Skeletal muscle tissue (tissue), 4 donors: Measurements from ENCODE around the gene IL22RA2. TPM values are rescaled to one million over a fixed set of nuclear protein-coding genes. Genes with fewer than 3 reads are reported as not detected.
"Not testable (repeated sequence)": the region's sequence is repeated elsewhere in the genome, so short reads cannot be mapped to it uniquely, and the experiment has no call there.

Experiments
- H3K27ac ChIP-seq: one replicate; pipeline ENCODE4 v1.7.0; 2013; ENCODE audit warnings: mild to moderate bottlenecking, low read depth, low read length, inconsistent platforms
- H3K27me3 ChIP-seq, 3 donors: one replicate each; pipeline ENCODE4 v1.7.0; 2013; ENCODE audit warnings: low read length in 3 of 3; ENCODE audit not compliant: control insufficient read depth in 3 of 3, insufficient read depth in 3 of 3
- H3K36me3 ChIP-seq, 3 donors: one replicate each; pipeline ENCODE4 v1.7.0; 2013; ENCODE audit warnings: low read length in 3 of 3; ENCODE audit not compliant: control insufficient read depth in 3 of 3, insufficient read depth in 3 of 3
- H3K4me1 ChIP-seq, 3 donors: one replicate each; pipeline ENCODE4 v1.7.0; 2013; ENCODE audit warnings: low read length in 3 of 3, mild to moderate bottlenecking in 3 of 3; ENCODE audit not compliant: control insufficient read depth in 3 of 3, insufficient read depth in 3 of 3
- H3K4me3 ChIP-seq, 3 donors: one replicate each; pipeline ENCODE4 v1.7.0; 2013; ENCODE audit warnings: low read length in 3 of 3
- H3K9ac ChIP-seq, 3 donors: one replicate each; pipeline ENCODE4 v1.7.0; 2013; ENCODE audit warnings: low read length in 3 of 3, mild to moderate bottlenecking in 3 of 3, moderate library complexity in 2 of 3, low read depth in 1 of 3
- H3K9me3 ChIP-seq, 3 donors: one replicate each; pipeline ENCODE4 v1.7.0; 2013; ENCODE audit warnings: low read length in 3 of 3; ENCODE audit not compliant: control insufficient read depth in 3 of 3
- total RNA-seq: library from RNA; depleted of rRNA; stranded (reverse); fragments of >200 nt; gene quantifications from one replicate; pipeline ENCODE4 v1.2.3, GENCODE V29; 2014
- donor health status: Osteomylitis.

IL22RA2 gene
- total RNA-seq, 1 donor from 2014 or later, result not detected

DNA sequence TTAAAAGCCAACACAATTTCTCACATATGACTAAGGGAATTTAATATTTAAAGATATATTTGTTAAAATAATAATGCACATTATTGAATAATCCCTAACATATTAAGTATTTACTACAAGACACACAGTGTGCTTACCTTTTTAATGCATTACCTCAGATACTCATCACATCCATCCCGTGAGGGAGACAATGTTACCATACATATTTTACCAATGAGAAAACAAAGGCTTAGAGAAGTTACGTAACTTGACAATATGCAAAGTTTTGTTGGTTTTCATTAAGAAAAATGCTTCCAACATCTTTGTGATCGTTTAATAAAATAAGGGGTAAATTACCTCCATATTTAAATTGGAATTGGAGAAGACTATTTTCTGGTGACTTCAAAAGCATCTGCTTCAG lies 41.5 kb upstream of the IL22RA2 start:
- Histone ChIP-seq H3K36me3 (no peaks in the 10 kb centered on the region), H3K4me1 (peaks cover 45 to 62% (median 49%) of the 10 kb centered on the region in 3 donors), H3K27me3 (no peaks in the 10 kb centered on the region), H3K9me3 (no peaks in the 10 kb centered on the region), H3K9ac (no peak overlapping the region), H3K4me3 (no peak overlapping the region), H3K27ac (no peak overlapping the region)

DNA sequence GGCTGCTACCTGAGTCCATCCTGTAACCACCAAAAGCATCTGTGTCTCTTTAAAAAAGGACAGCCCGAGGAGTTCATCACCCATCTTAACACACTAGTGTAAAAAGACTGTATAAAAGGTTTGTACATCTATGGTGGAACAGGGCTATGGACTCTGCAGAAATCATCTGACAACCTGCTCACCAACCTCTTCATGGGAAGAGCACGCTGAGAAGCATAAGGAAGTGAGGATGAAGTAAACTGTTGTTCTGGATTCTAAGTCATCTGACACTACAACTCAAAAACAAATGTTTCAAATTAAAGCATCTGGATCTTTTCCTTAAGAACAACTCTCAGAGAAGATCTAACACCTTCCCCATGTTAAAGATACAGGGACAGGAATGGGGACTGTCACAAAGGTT lies 40.4 kb upstream of the IL22RA2 start:
- peak overlapping the region in 2 of 3 donors; percentile 12 to 23 for H3K9ac ChIP-seq
- H3K4me1 ChIP-seq, result peaks cover 41 to 57% (median 50%) of the 10 kb centered on the region in 3 donors
- H3K4me3 ChIP-seq, result peak overlapping the region in 2 of 3 donors; percentile 29 to 39
- H3K36me3 ChIP-seq, result no peaks in the 10 kb centered on the region
- no peaks in the 10 kb centered on the region for H3K9me3 ChIP-seq
- H3K27ac ChIP-seq, result peak overlapping the region; percentile 32
- no peaks in the 10 kb centered on the region for H3K27me3 ChIP-seq

DNA sequence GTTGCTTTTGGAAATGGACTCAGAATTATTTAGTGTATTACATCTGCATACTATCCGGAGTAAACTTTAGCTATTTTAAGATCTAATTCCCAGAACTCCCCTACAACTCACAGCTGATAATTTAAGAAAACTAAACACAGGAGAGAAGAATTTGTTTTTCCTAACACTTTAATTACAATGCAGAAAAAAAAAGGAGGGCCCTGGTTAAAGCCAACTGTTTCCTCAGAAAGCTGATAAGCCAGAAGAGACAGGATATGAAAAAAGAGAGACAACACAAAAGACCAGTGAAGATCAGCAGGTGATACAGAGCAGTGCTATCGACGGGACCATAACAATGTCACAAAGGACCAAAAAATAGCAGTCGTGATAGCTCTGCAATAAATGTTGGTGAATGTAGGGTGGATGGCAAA lies 39.9 kb upstream of the IL22RA2 start:
- H3K27me3 ChIP-seq, result no peaks in the 10 kb centered on the region
- peak overlapping the region in 2 of 3 donors; percentile 29 to 39 for H3K4me3 ChIP-seq
- no peaks in the 10 kb centered on the region for H3K36me3 ChIP-seq
- H3K9me3 ChIP-seq, result no peaks in the 10 kb centered on the region
- peaks cover 41 to 57% (median 50%) of the 10 kb centered on the region in 3 donors for H3K4me1 ChIP-seq
- H3K27ac ChIP-seq, result peak overlapping the region; percentile 32
- H3K9ac ChIP-seq, result peak overlapping the region in 2 of 3 donors; percentile 12 to 23

DNA sequence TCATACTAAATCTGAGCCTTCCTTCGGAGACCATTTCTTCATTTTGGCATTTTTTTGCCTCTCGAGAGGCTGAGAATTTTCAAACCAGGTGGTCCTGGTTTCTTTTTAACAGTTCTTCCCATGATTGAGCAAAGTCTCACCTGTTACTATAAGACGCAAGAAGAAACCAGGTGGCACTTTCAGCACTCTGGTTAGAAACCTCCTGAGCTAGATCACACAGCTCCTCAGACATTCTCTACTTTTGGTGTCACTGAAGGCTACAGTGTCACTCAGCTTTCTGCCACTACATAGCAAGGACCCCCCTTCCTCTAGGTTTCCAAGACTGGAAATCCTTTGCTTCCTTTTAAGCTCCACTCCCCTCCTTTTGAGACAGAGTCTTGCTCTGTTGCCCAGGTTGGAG lies 38.5 kb upstream of the IL22RA2 start:
- no peaks in the 10 kb centered on the region for H3K9me3 ChIP-seq
- no peak overlapping the region for H3K27ac ChIP-seq
- H3K27me3 ChIP-seq, result no peaks in the 10 kb centered on the region
- no peak overlapping the region for H3K9ac ChIP-seq
- peaks cover 33 to 46% (median 39%) of the 10 kb centered on the region in 3 donors for H3K4me1 ChIP-seq
- H3K36me3 ChIP-seq, result peaks cover 0 to 2% (median 0%) of the 10 kb centered on the region in 3 donors
- no peak overlapping the region for H3K4me3 ChIP-seq

DNA sequence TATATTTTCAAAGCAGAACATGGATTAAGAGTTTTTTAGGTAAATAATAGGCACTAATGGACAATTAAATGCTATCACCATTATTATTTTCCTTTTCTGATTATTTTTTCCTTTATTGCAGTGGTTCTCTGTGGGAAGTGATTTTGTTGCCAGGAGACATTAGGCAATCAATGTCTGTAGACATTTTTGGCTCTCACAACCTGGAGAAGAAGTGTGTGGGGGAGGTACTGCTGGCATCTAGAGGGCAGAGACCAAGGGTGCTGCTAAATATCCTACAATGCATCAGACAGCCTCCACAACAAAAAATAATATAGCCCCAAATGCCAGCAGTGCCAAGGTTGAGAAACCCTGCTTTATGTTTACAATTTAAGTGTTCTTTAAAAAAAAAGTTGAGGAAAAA lies 37.5 kb upstream of the IL22RA2 start:
- H3K4me3 ChIP-seq, result no peak overlapping the region
- H3K4me1 ChIP-seq, result peaks cover 26 to 38% (median 30%) of the 10 kb centered on the region in 3 donors
- H3K27ac ChIP-seq, result no peak overlapping the region
- peaks cover 0 to 4% (median 2%) of the 10 kb centered on the region in 3 donors for H3K36me3 ChIP-seq
- no peak overlapping the region for H3K9ac ChIP-seq
- no peaks in the 10 kb centered on the region for H3K27me3 ChIP-seq
- no peaks in the 10 kb centered on the region for H3K9me3 ChIP-seq

DNA sequence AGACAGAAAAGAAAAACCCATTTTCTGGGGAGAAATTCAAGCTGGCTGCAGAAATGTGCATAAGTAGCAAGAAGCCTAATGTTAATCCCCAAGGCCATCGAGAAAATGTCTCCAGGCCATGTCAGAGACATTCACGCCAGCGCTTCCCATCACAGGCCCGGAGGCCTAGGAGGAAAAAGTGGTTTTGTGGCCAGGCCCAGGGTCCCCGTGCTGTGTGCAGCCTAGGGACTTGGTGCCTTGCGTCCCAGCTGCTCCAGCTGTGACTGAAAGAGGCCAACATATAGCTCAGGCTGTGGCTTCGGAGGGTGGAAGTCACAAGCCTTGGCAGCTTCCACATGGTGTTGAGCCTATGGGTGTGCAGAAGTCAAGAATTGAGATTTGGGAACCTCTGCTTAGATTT lies 34.8 kb upstream of the IL22RA2 start:
- H3K4me3 ChIP-seq, result no peak overlapping the region
- no peak overlapping the region for H3K27ac ChIP-seq
- no peaks in the 10 kb centered on the region for H3K9me3 ChIP-seq
- H3K36me3 ChIP-seq, result peaks cover 9 to 27% (median 22%) of the 10 kb centered on the region in 3 donors
- no peaks in the 10 kb centered on the region for H3K27me3 ChIP-seq
- peaks cover 12 to 22% (median 20%) of the 10 kb centered on the region in 3 donors for H3K4me1 ChIP-seq
- H3K9ac ChIP-seq, result no peak overlapping the region

DNA sequence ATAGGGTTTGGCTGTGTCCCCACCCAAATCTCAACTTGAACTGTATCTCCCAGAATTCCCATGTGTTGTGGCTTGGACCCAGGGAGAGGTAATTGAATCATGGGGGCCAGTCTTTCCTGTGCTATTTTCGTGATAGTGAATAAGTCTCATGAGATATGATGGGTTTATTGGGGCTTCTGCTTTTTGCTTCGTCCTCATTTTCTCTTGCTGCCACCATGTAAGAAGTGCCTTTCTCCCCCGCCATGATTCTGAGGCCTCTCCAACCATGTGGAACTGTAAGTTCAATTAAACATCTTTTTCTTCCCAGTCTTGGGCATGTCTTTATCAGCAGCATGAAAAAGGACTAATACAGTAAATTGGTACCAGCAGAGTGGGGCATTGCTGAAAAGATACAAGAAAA lies 34.0 kb upstream of the IL22RA2 start:
- not testable (repeated sequence) for H3K27ac ChIP-seq, H3K9ac ChIP-seq, H3K9me3 ChIP-seq, H3K4me3 ChIP-seq, H3K27me3 ChIP-seq
- peaks cover 11 to 19% (median 18%) of the 10 kb centered on the region in 3 donors for H3K4me1 ChIP-seq
- peaks cover 12 to 33% (median 28%) of the 10 kb centered on the region in 3 donors for H3K36me3 ChIP-seq

DNA sequence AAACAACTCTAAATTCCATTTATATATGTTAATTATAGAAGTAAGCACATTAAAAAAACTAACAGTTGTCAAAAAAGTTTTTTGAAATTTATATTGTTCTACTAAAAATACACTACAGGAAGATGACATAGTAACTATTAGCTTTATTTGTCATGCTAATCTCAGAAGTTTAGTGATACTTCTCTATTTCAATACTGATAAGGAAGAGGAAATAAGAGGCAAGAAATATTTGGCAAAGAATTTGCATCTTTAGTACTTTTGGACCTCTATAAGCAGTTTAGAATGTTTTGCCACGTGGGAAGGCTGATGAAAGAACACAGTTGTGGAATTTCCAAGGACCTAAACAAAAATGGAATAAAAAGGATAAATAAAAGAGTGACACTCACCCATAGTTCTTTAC lies 33.1 kb upstream of the IL22RA2 start:
- H3K9me3 ChIP-seq, result no peaks in the 10 kb centered on the region
- H3K4me3 ChIP-seq, result no peak overlapping the region
- no peaks in the 10 kb centered on the region for H3K27me3 ChIP-seq
- H3K4me1 ChIP-seq, result peaks cover 11 to 17% (median 11%) of the 10 kb centered on the region in 3 donors
- H3K36me3 ChIP-seq, result peaks cover 12 to 40% (median 28%) of the 10 kb centered on the region in 3 donors
- H3K9ac ChIP-seq, result no peak overlapping the region
- H3K27ac ChIP-seq, result no peak overlapping the region

DNA sequence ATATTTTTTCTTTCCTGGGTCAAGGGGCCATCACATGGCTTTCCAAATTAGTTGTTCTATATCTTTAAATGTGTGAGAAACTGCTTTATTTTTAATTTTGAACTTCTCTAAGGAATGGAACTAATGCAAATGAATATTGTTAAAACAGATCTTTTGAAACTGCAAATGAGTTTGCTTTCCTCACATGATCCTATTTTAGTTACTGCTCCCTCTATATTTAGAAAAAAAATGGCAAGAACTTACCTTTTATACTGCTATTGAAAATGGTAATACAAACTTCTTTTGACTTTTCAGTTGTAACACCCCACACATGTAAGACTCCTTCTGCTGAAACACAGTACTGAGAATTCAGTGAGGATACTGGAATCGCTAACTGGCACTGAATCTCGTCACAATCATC lies 29.8 kb upstream of the IL22RA2 start:
- Histone ChIP-seq H3K9me3 (no peaks in the 10 kb centered on the region), H3K36me3 (peaks cover 14 to 53% (median 42%) of the 10 kb centered on the region in 3 donors), H3K4me1 (peaks cover 0 to 2% (median 0%) of the 10 kb centered on the region in 3 donors), H3K27ac (no peak overlapping the region), H3K4me3 (no peak overlapping the region), H3K9ac (no peak overlapping the region), H3K27me3 (no peaks in the 10 kb centered on the region)

DNA sequence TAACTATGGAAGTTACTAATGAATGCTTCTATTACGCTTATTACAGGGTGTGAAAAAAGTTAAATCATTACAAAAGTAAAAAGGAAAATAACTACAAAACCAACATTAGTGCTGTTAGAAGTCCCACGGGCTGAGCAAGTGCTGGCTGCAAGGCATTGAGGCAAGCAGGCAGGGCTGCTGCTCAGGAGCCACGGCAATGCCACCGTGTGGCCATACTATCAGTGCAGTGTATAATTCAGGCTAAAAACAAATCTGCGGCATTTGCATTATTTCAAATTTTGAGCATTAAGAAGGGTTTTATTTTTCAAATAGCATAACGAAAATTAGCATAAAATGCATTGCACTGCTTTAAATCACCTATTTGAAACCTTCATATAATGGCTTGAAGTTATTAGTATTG lies 28.6 kb upstream of the IL22RA2 start:
- no peaks in the 10 kb centered on the region for H3K4me1 ChIP-seq
- no peak overlapping the region for H3K4me3 ChIP-seq
- no peaks in the 10 kb centered on the region for H3K27me3 ChIP-seq
- H3K36me3 ChIP-seq, result peaks cover 19 to 60% (median 49%) of the 10 kb centered on the region in 3 donors
- H3K9ac ChIP-seq, result no peak overlapping the region
- H3K9me3 ChIP-seq, result no peaks in the 10 kb centered on the region
- H3K27ac ChIP-seq, result no peak overlapping the region
